Vagina (tissue), 2 donors: ENCODE results near the gene IFNLR1. TPM values are rescaled to one million over a fixed set of nuclear protein-coding genes. Genes with fewer than 3 reads are reported as not detected.

Experiments
- DNase-seq, 2 donors: peaks; one replicate each; pipeline ENCODE4 v3.0.0-alpha.2; 2017; ENCODE audit errors: extremely low spot score in 2 of 2
- H3K27ac ChIP-seq: fragments of 200-600 bp; sonication (generic); one replicate; pipeline ENCODE4 v1.5.1; 2019
- H3K27me3 ChIP-seq: fragments of 200-600 bp; sonication (generic); one replicate; pipeline ENCODE4 v1.5.1; 2019
- H3K36me3 ChIP-seq, 2 donors: fragments of 200-600 bp; sonication (generic); one replicate each; pipeline ENCODE4 v1.5.1; 2017 to 2019
- H3K4me1 ChIP-seq: fragments of 200-600 bp; sonication (generic); one replicate; pipeline ENCODE4 v1.5.1; 2019
- H3K4me3 ChIP-seq, 2 donors: fragments of 200-600 bp; sonication (generic); 1 replicate in 1 of 2; 2 replicates in 1 of 2; pipeline ENCODE4 v1.5.1; 2016 to 2019
- H3K9me3 ChIP-seq: fragments of 200-600 bp; sonication (generic); one replicate; pipeline ENCODE4 v1.5.1; 2019
- CTCF ChIP-seq, 3 experiments: fragments of 450-650 bp in 2 of 3; fragments of 200-600 bp in 1 of 3; sonication (generic) in 1 of 3; IDR thresholded peaks; one replicate each; pipeline ENCODE4 v1.5.1; 2017 to 2019; ENCODE audit warnings: antibody characterized with exemption in 3 of 3, mild to moderate bottlenecking in 2 of 3, moderate library complexity in 2 of 3
- POLR2A ChIP-seq, 2 donors: fragments of 450-650 bp; IDR thresholded peaks; one replicate each; pipeline ENCODE4 v1.6.1; 2017; ENCODE audit warnings: antibody characterized with exemption in 2 of 2, mild to moderate bottlenecking in 2 of 2, moderate library complexity in 2 of 2
- POLR2AphosphoS5 ChIP-seq, 2 donors: sonication (generic); formaldehyde crosslinking; IDR thresholded peaks; one replicate each; pipeline ENCODE4 v1.9.0; 2017; ENCODE audit warnings: antibody characterized with exemption in 2 of 2, mild to moderate bottlenecking in 2 of 2, low read depth in 1 of 2; ENCODE audit not compliant: insufficient read depth in 1 of 2
- intact Hi-C: fragments of 100-400 bp; cut with DNase I; formaldehyde crosslinking; loops from one replicate; pipeline ENCODE4 v1.15.1; 2023
- total RNA-seq: library from RNA; depleted of rRNA; stranded (reverse); fragments of >200 nt; gene quantifications from one replicate; pipeline ENCODE4 v1.2.3, GENCODE V29; 2016

IFNLR1 gene
- total RNA-seq, 1 donor from 2014 or later: 1.7 TPM

GRCh38 chr1:24165500-24165899 lies 21.6 kb downstream of the IFNLR1 start:
- Histone ChIP-seq H3K4me3 (no peak overlapping the region), H3K4me1 (no peaks in the 10 kb centered on the region), H3K36me3 (no peaks in the 10 kb centered on the region), H3K27ac (no peak overlapping the region), H3K9me3 (no peaks in the 10 kb centered on the region), H3K27me3 (no peaks in the 10 kb centered on the region)
- DNase-seq: no peak
- intact Hi-C loops: no loop called here
- no peak for TF ChIP-seq POLR2AphosphoS5 (IDR thresholded peaks at IDR 0.05; ENCODE audit: insufficient read depth in 1 of 2, low read depth in 1 of 2)
- no peak for TF ChIP-seq CTCF (IDR thresholded peaks at IDR 0.05)
- TF ChIP-seq POLR2A (IDR thresholded peaks at IDR 0.05): no peak

- Histone ChIP-seq H3K36me3 (no peaks in the 10 kb centered on the region), H3K4me1 (no peaks in the 10 kb centered on the region), H3K4me3 (no peak overlapping the region), H3K9me3 (no peaks in the 10 kb centered on the region), H3K27ac (no peak overlapping the region), H3K27me3 (no peaks in the 10 kb centered on the region)
- TF ChIP-seq POLR2AphosphoS5 (IDR thresholded peaks at IDR 0.05; ENCODE audit: insufficient read depth in 1 of 2, low read depth in 1 of 2) (no peak), POLR2A (IDR thresholded peaks at IDR 0.05) (no peak), CTCF (IDR thresholded peaks at IDR 0.05) (no peak)
- DNase-seq: no peak
- intact Hi-C loops: no loop called here
Measured at GRCh38 chr1:24164004-24164403, 23.1 kb downstream of the IFNLR1 start.

GRCh38 chr1:24162201-24162600 lies 24.9 kb downstream of the IFNLR1 start:
- DNase-seq: no peak
- Histone ChIP-seq H3K4me3 (no peak overlapping the region), H3K27me3 (no peaks in the 10 kb centered on the region), H3K36me3 (no peaks in the 10 kb centered on the region), H3K27ac (no peak overlapping the region), H3K4me1 (no peaks in the 10 kb centered on the region), H3K9me3 (no peaks in the 10 kb centered on the region)
- intact Hi-C loops: no loop called here
- TF ChIP-seq POLR2AphosphoS5 (IDR thresholded peaks at IDR 0.05; ENCODE audit: insufficient read depth in 1 of 2, low read depth in 1 of 2) (no peak), POLR2A (IDR thresholded peaks at IDR 0.05) (no peak), CTCF (IDR thresholded peaks at IDR 0.05) (no peak)

GRCh38 chr1:24161270-24161669 lies 25.8 kb downstream of the IFNLR1 start:
- no peak overlapping the region for H3K4me3 ChIP-seq
- no peaks in the 10 kb centered on the region for H3K27me3 ChIP-seq
- intact Hi-C loops: no loop called here
- DNase-seq: no peak
- H3K27ac ChIP-seq: no peak overlapping the region
- H3K9me3 ChIP-seq: no peaks in the 10 kb centered on the region
- H3K4me1 ChIP-seq: no peaks in the 10 kb centered on the region
- no peaks in the 10 kb centered on the region for H3K36me3 ChIP-seq
- no peak for TF ChIP-seq POLR2A (IDR thresholded peaks at IDR 0.05)
- no peak for TF ChIP-seq CTCF (IDR thresholded peaks at IDR 0.05)
- TF ChIP-seq POLR2AphosphoS5 (IDR thresholded peaks at IDR 0.05; ENCODE audit: insufficient read depth in 1 of 2, low read depth in 1 of 2): no peak

GRCh38 chr1:24159366-24159765 lies 27.7 kb downstream of the IFNLR1 start:
- no peak overlapping the region for H3K4me3 ChIP-seq
- TF ChIP-seq POLR2AphosphoS5 (IDR thresholded peaks at IDR 0.05; ENCODE audit: insufficient read depth in 1 of 2, low read depth in 1 of 2) (no peak), POLR2A (IDR thresholded peaks at IDR 0.05) (no peak), CTCF (IDR thresholded peaks at IDR 0.05) (no peak)
- H3K27me3 ChIP-seq: no peaks in the 10 kb centered on the region
- no peak overlapping the region for H3K27ac ChIP-seq
- no peaks in the 10 kb centered on the region for H3K36me3 ChIP-seq
- no peaks in the 10 kb centered on the region for H3K4me1 ChIP-seq
- DNase-seq: no peak
- H3K9me3 ChIP-seq: no peaks in the 10 kb centered on the region
- intact Hi-C loops: no loop called here
